ENCODE measurements around the gene ADAMTS2.
A peak's percentile ranks its signal among the peaks of the same experiment; 100 is the strongest.

The ADAMTS2 gene

GRCh38 chr5:179224741-179225140, 120.5 kb downstream of the ADAMTS2 start:
- Mint-ChIP-seq H3K4me1 (peaks cover 44% of the 10 kb centered on the region), H3K27me3 (ENCODE audit: low read depth, poor library complexity) (peaks cover under 1% of the 10 kb centered on the region), H3K27ac (peak overlapping the region; percentile 82), H3K36me3 (ENCODE audit: low read depth) (peaks cover 28% of the 10 kb centered on the region), H3K4me3 (no peak overlapping the region), H3K9me3 (peaks cover 41% of the 10 kb centered on the region)
- DNase-seq: no peak
- no peak for TF ChIP-seq CTCF (IDR thresholded peaks at IDR 0.05)

GRCh38 chr5:179223961-179224360, 121.3 kb downstream of the ADAMTS2 start:
- H3K27ac Mint-ChIP-seq: no peak overlapping the region
- H3K4me3 Mint-ChIP-seq: no peak overlapping the region
- H3K36me3 Mint-ChIP-seq (ENCODE audit: low read depth): peaks cover 28% of the 10 kb centered on the region
- H3K9me3 Mint-ChIP-seq: peaks cover 41% of the 10 kb centered on the region
- H3K4me1 Mint-ChIP-seq: peaks cover 42% of the 10 kb centered on the region
- TF ChIP-seq CTCF (IDR thresholded peaks at IDR 0.05): no peak
- H3K27me3 Mint-ChIP-seq (ENCODE audit: low read depth, poor library complexity): no peaks in the 10 kb centered on the region
- no peak for DNase-seq

- H3K27ac Mint-ChIP-seq: peak overlapping the region; percentile 2
- no peaks in the 10 kb centered on the region for H3K27me3 Mint-ChIP-seq (ENCODE audit: low read depth, poor library complexity)
- H3K4me1 Mint-ChIP-seq: peaks cover 43% of the 10 kb centered on the region
- no peak for TF ChIP-seq CTCF (IDR thresholded peaks at IDR 0.05)
- no peak for DNase-seq
- peaks cover 28% of the 10 kb centered on the region for H3K36me3 Mint-ChIP-seq (ENCODE audit: low read depth)
- no peak overlapping the region for H3K4me3 Mint-ChIP-seq
- peaks cover 41% of the 10 kb centered on the region for H3K9me3 Mint-ChIP-seq
Measured at GRCh38 chr5:179223528-179223927, 121.7 kb downstream of the ADAMTS2 start.

GRCh38 chr5:179222246-179223017, 122.8 kb downstream of the ADAMTS2 start:
- H3K9me3 Mint-ChIP-seq: peaks cover 41% of the 10 kb centered on the region
- no peaks in the 10 kb centered on the region for H3K27me3 Mint-ChIP-seq (ENCODE audit: low read depth, poor library complexity)
- H3K36me3 Mint-ChIP-seq (ENCODE audit: low read depth): peaks cover 28% of the 10 kb centered on the region
- no peak for TF ChIP-seq CTCF (IDR thresholded peaks at IDR 0.05)
- peaks cover 44% of the 10 kb centered on the region for H3K4me1 Mint-ChIP-seq
- DNase-seq: no peak
- no peak overlapping the region for H3K4me3 Mint-ChIP-seq
- H3K27ac Mint-ChIP-seq: no peak overlapping the region

- Mint-ChIP-seq H3K27me3 (ENCODE audit: low read depth, poor library complexity) (no peaks in the 10 kb centered on the region), H3K9me3 (peaks cover 40% of the 10 kb centered on the region), H3K36me3 (ENCODE audit: low read depth) (peaks cover 28% of the 10 kb centered on the region), H3K27ac (no peak overlapping the region), H3K4me3 (no peak overlapping the region), H3K4me1 (peaks cover 44% of the 10 kb centered on the region)
- no peak for TF ChIP-seq CTCF (IDR thresholded peaks at IDR 0.05)
- no peak for DNase-seq
Measured at GRCh38 chr5:179221877-179222220, 123.4 kb downstream of the ADAMTS2 start.
